Subcutaneous abdominal adipose tissue (tissue), 5 donors: ENCODE data around the gene TRIO.

Source experiments
- H3K27ac ChIP-seq: one replicate; pipeline ENCODE4 v1.7.0; 2013; ENCODE audit warnings: low read depth, mild to moderate bottlenecking, inconsistent platforms, low read length, moderate library complexity
- H3K27me3 ChIP-seq, 5 donors: one replicate each; pipeline ENCODE4 v1.7.0; 2013; ENCODE audit warnings: low read length in 5 of 5, inconsistent platforms in 1 of 5; ENCODE audit not compliant: control insufficient read depth in 5 of 5, insufficient read depth in 4 of 5
- H3K36me3 ChIP-seq, 5 donors: one replicate each; pipeline ENCODE4 v1.7.0; 2013; ENCODE audit warnings: low read length in 5 of 5; ENCODE audit not compliant: control insufficient read depth in 5 of 5, insufficient read depth in 5 of 5
- H3K4me1 ChIP-seq, 5 donors: one replicate each; pipeline ENCODE4 v1.7.0; 2013; ENCODE audit warnings: low read length in 5 of 5, mild to moderate bottlenecking in 3 of 5, moderate library complexity in 1 of 5; ENCODE audit not compliant: control insufficient read depth in 5 of 5, insufficient read depth in 5 of 5
- H3K4me3 ChIP-seq, 5 donors: one replicate each; pipeline ENCODE4 v1.7.0; 2013; ENCODE audit warnings: low read length in 5 of 5, low read depth in 1 of 5
- H3K9ac ChIP-seq, 5 donors: one replicate each; pipeline ENCODE4 v1.7.0; 2013; ENCODE audit warnings: low read length in 5 of 5, mild to moderate bottlenecking in 4 of 5, moderate library complexity in 3 of 5
- H3K9me3 ChIP-seq, 5 donors: one replicate each; pipeline ENCODE4 v1.7.0; 2013; ENCODE audit warnings: low read length in 5 of 5; ENCODE audit not compliant: control insufficient read depth in 5 of 5
- donor health status: healthy.
- donor health status: healthy.
- donor health status: healthy.
- donor health status: healthy.
- donor health status: healthy.

TRIO gene

DNA sequence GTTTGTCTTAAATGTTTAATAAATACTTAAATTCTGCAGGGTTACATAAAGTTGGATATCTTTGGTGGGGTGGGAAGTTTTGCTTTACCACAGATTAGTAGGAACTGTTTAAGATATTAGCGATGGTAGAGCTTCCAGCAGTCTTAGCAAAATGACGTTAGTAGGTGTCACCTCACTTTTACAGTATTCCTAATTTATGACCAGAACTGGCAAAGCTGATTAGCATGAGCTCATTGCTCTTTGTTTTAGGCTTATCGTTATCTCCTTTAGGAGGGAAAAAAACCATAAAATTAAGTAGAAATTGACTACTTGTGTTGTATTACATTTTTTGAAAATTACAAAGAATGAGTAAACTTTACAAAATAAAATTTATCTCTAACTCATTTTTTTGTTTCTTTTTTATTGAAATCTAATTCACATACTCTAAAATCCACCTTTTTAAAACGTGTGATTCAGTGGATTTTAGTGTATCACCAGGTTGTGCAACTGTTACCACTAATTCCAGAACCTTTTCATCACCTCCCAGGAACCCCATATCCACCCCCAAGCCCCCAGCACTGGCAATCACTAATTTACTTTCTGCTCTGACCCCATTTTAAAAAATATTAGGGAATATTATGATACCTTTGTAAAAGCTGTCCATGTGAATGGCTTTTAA, 129.5 kb downstream of the TRIO start:
- Histone ChIP-seq H3K4me3 (no peak overlapping the region), H3K36me3 (peaks cover 0 to 6% (median 3%) of the 10 kb centered on the region in 5 donors), H3K27ac (peak overlapping the region; percentile 32), H3K27me3 (no peaks in the 10 kb centered on the region), H3K4me1 (peaks cover 13 to 36% (median 25%) of the 10 kb centered on the region in 5 donors), H3K9me3 (no peaks in the 10 kb centered on the region), H3K9ac (no peak overlapping the region)

DNA sequence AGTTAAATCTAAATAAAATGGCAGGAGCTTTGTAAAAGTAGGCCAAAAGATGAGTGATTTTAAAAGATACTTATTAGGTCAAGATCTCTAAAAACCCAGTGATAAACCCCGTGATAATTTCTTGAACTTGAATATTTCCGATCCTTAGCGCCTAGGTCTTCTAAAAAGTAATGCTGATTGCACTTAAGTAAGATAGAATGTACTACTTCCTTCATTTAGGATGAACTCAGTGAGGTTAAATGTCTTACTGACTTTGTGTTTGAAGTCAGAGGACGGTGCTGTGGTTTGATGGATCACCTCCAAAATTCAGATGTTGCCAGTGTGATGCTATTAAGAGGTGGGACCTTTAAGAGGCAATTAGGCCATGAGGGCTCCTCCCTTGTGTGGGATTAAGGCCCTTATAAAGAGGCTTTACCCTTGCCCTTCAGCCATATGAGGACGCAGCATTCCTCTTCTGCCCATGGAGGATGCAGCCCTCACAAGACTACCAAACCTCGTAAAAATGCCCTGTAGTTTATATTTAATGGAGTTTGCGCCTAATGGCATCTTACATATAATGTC, 130.1 kb downstream of the TRIO start:
- Histone ChIP-seq H3K27ac (peak overlapping the region; percentile 32), H3K9me3 (no peaks in the 10 kb centered on the region), H3K27me3 (no peaks in the 10 kb centered on the region), H3K4me3 (no peak overlapping the region), H3K9ac (no peak overlapping the region), H3K36me3 (peaks cover 0 to 6% (median 3%) of the 10 kb centered on the region in 5 donors), H3K4me1 (peaks cover 12 to 32% (median 24%) of the 10 kb centered on the region in 5 donors)

DNA sequence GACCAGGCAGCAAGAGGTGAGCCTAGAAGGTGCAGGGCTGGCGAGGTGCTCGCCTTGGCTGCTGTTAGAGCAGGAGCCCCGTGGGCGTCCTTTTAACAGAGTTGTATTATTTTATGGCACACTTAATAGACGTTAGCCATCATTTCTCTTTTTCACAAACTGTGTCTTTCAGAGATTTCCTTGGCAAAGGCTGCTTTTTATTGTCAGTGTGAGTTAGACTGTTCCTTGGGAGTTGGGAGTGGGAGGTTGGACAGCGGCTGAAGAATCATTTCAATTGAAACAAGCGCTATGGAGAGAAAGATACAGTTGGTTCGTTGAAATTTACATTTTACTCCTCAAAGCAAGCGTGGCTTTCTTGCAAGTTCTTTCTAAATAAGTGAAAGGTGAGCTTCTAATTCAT, 133.2 kb downstream of the TRIO start:
- Histone ChIP-seq H3K27me3 (no peaks in the 10 kb centered on the region), H3K9me3 (no peaks in the 10 kb centered on the region), H3K4me3 (no peak overlapping the region), H3K9ac (no peak overlapping the region), H3K4me1 (peaks cover 0 to 8% (median 2%) of the 10 kb centered on the region in 5 donors), H3K27ac (no peak overlapping the region), H3K36me3 (peaks cover 6 to 10% (median 6%) of the 10 kb centered on the region in 5 donors)

DNA sequence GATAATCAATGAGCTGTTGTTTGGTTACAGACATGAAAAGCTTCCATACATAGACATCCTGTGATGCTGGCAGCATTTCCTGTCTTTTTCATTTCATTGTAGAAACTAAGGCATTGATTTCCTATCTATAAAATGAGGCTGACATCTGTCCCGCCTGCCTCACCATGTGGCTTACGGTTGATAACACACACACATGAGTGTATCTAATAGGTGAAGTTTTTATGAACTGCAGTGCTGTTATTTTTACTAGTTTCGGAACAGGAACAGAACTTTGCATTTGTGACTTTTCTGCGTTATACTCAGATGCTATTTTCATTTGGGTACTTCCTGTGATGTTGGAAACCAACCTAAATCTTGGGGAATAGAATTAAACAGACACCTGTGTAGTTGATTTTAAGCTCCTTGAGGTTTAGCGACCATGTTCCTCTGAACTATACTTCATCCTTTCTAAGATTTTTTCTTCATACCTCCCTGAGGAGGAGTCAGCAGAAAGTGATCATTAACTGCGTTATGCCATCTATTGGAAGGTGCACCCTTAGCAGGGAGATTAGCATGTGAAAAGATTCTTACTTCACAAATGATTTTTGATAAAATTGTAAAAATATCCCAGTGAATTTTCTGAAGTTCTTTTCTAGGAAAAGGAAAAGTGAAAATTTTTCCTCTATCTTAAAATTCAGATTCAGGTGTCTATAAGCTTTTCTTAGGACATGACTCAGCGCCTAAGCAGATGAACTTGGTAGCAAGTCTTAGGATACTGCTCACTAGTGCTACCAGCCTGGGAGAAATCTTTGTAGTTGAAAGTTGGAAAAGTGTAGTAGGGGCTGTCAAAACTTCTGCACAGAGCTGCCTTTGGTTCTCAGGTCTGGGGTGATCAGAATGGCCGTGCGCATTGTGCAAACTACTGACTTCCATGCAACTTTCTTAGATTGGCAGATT, 134.5 kb downstream of the TRIO start:
- H3K27me3 ChIP-seq: no peaks in the 10 kb centered on the region
- H3K27ac ChIP-seq: no peak overlapping the region
- H3K4me3 ChIP-seq: no peak overlapping the region
- H3K36me3 ChIP-seq: peaks cover 4 to 12% (median 9%) of the 10 kb centered on the region in 5 donors
- H3K9ac ChIP-seq: no peak overlapping the region
- no peaks in the 10 kb centered on the region for H3K9me3 ChIP-seq
- peaks cover 0 to 8% (median 2%) of the 10 kb centered on the region in 5 donors for H3K4me1 ChIP-seq

DNA sequence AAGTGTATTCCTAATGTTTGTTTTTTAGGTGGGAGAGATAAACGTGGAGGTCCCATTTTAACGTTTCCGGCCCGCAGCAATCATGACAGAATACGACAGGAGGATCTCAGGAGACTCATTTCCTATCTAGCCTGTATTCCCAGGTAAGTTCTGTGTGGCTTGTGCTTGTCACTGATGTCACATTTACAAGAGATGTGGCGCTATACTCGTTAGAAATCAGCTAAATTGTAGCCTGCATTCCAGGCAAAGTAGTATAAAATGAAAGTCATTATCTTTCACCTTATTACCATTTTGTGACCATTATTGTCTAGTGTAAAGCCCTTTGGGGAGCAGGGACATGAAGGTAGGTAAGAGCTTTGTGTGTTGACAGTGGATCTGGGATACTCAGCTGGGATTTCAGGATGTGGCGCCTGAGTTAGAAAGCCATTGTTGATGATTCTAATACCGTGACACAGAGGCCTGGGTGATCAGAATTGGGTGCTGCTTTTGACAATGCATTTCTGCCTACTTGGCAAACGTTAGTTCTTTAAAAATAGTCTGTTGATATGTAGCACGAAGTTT, 137.2 kb downstream of the TRIO start:
- H3K9me3 ChIP-seq: no peaks in the 10 kb centered on the region
- H3K27ac ChIP-seq: no peak overlapping the region
- peaks cover 8 to 18% (median 12%) of the 10 kb centered on the region in 5 donors for H3K36me3 ChIP-seq
- H3K4me1 ChIP-seq: peaks cover 0 to 8% (median 2%) of the 10 kb centered on the region in 5 donors
- no peak overlapping the region for H3K4me3 ChIP-seq
- no peak overlapping the region for H3K9ac ChIP-seq
- no peaks in the 10 kb centered on the region for H3K27me3 ChIP-seq

DNA sequence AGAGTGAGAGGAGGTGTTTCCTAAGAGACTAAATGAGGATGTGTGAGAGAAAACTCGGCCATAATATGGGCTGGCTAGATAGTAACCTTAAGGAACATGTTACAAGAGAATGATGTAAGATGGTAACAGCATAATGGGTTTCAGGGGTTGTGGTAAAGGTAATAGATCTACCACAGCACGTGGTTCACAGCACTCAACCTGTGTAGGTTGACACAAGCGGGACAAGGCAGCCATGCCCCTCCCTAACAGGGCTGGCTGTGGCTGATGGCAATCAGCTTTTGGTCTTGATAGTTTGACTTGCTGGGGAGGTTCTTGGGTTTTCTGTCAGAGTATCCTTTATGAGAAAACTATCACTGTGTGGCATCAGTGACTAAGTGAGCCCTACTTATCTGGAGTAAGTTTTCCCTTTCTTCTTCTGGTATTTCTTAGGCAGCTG, 138.6 kb downstream of the TRIO start:
- peaks cover 8 to 20% (median 15%) of the 10 kb centered on the region in 5 donors for H3K36me3 ChIP-seq
- H3K9ac ChIP-seq: no peak overlapping the region
- no peaks in the 10 kb centered on the region for H3K27me3 ChIP-seq
- H3K4me1 ChIP-seq: peaks cover 0 to 8% (median 0%) of the 10 kb centered on the region in 5 donors
- H3K4me3 ChIP-seq: no peak overlapping the region
- H3K9me3 ChIP-seq: no peaks in the 10 kb centered on the region
- no peak overlapping the region for H3K27ac ChIP-seq

DNA sequence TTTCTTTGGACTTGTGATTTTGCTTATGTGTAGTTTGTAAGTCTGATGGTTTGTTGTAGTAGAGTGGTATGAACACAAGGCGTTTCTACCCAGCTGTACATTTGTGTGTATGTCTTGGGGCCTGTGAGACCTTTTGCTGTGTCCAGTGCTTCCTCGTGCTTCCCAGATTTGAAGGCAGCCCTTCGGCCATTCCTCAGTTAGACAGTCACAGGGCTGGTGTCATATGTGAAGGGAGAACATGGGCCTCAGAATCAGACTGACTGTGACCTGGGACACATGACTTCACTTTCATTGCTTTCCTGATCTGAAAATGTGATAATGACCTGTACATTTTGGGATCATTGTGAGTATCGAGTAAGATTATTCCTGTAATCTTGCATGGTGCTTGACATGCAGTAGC, 140.0 kb downstream of the TRIO start:
- Histone ChIP-seq H3K9ac (no peak overlapping the region), H3K4me1 (peaks cover 0 to 5% (median 4%) of the 10 kb centered on the region in 5 donors), H3K9me3 (no peaks in the 10 kb centered on the region), H3K36me3 (peaks cover 8 to 28% (median 20%) of the 10 kb centered on the region in 5 donors), H3K4me3 (no peak overlapping the region), H3K27ac (no peak overlapping the region), H3K27me3 (no peaks in the 10 kb centered on the region)

DNA sequence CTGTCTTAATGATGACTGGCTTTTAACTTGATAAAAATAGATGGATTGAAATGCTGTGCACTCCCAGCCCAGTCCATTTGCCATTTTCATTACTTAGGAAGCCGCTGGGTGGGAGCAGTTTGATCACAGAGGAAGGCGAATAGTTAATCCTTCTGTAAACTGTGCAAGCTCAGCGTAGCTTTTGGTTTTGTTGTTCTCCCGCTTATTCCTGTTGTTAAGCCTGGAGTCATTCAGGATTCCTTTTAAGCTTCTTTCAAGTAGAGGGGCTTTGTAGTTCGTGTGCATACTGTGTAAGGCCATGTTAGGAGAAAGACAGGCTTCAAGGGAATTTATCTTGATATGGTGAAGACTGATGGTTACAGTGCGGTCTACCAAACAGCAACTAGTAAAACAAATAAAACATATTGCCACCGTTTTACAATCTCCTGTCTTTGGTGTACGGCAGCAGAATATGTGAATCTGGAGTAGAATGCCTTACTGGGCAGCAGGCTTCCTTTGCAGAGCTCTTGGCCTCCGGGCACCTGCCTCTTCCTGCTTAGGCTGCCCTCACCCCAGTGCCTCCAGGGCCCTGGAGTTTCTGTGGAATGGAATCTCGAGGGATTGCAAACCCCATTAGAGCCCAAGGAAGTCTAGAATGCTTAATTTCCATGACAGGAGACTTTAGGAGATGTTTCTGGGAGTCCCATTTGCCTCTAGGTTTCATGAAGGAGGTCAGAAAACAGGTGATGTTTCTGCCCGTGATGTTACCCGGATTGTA, 141.4 kb downstream of the TRIO start:
- Histone ChIP-seq H3K27ac (no peak overlapping the region), H3K36me3 (peaks cover 8 to 35% (median 24%) of the 10 kb centered on the region in 5 donors), H3K4me3 (no peak overlapping the region), H3K4me1 (peaks cover 0 to 5% (median 4%) of the 10 kb centered on the region in 5 donors), H3K9me3 (no peaks in the 10 kb centered on the region), H3K9ac (no peak overlapping the region), H3K27me3 (no peaks in the 10 kb centered on the region)

DNA sequence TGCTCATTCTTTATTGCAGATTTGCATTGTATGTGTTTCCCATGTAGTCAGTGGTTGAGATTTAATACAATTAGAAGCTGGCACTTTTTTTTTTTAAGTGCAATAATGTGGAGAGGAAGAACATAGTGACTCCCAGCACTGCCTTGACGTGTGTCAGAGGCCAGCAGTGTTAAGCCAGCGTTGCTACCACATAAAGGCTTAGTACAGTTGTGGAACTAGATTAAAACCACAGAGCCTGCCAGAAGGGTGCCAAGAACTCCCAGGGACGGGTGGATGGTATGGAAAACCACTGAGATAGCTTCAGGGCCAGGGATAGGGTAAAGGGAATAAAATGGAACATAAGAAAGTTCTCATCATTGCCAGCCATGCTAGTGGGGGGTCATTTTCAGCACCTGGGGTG, 142.9 kb downstream of the TRIO start:
- no peaks in the 10 kb centered on the region for H3K27me3 ChIP-seq
- no peak overlapping the region for H3K27ac ChIP-seq
- H3K9ac ChIP-seq: no peak overlapping the region
- no peaks in the 10 kb centered on the region for H3K9me3 ChIP-seq
- peaks cover 0 to 5% (median 4%) of the 10 kb centered on the region in 5 donors for H3K4me1 ChIP-seq
- H3K36me3 ChIP-seq: peaks cover 10 to 34% (median 26%) of the 10 kb centered on the region in 5 donors
- no peak overlapping the region for H3K4me3 ChIP-seq
